Measurements from ENCODE around the gene CALHM6. TPM values are rescaled to one million over a fixed set of nuclear protein-coding genes. Genes with fewer than 3 reads are reported as not detected.

Gene CALHM6
- total RNA-seq, 4 donors from 2014 or later, result 1.2 to 3.0 TPM; not detected in 2

GRCh38 chr6:116443105-116443504, 18.1 kb upstream of the CALHM6 start:
- no peaks in the 10 kb centered on the region for H3K27me3 ChIP-seq
- DNase-seq (ENCODE audit: extremely low spot score), result no peak
- WGBS, result 100% methylated on average over 2 of the region's 2 CpGs
- TF ChIP-seq EP300 (IDR thresholded peaks at IDR 0.05), result no peak
- TF ChIP-seq POLR2A (IDR thresholded peaks at IDR 0.05; ENCODE audit: low read depth), result no peak
- TF ChIP-seq, protein P1, sequence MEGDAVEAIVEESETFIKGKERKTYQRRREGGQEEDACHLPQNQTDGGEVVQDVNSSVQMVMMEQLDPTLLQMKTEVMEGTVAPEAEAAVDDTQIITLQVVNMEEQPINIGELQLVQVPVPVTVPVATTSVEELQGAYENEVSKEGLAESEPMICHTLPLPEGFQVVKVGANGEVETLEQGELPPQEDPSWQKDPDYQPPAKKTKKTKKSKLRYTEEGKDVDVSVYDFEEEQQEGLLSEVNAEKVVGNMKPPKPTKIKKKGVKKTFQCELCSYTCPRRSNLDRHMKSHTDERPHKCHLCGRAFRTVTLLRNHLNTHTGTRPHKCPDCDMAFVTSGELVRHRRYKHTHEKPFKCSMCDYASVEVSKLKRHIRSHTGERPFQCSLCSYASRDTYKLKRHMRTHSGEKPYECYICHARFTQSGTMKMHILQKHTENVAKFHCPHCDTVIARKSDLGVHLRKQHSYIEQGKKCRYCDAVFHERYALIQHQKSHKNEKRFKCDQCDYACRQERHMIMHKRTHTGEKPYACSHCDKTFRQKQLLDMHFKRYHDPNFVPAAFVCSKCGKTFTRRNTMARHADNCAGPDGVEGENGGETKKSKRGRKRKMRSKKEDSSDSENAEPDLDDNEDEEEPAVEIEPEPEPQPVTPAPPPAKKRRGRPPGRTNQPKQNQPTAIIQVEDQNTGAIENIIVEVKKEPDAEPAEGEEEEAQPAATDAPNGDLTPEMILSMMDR (IDR thresholded peaks at IDR 0.05), result no peak
- TF ChIP-seq POLR2AphosphoS5 (IDR thresholded peaks at IDR 0.05), result no peak
- H3K36me3 ChIP-seq, result no peaks in the 10 kb centered on the region
- peaks cover 0 to 12% (median 8%) of the 10 kb centered on the region in 4 donors for H3K4me1 ChIP-seq
- intact Hi-C loops (cut with DNase I), result no loop called here
- H3K27ac ChIP-seq (replicated peaks in 1 of 4), result no peak overlapping the region
- H3K9me3 ChIP-seq, result no peaks in the 10 kb centered on the region
- no peak overlapping the region for H3K4me3 ChIP-seq

- Histone ChIP-seq H3K27me3 (no peaks in the 10 kb centered on the region), H3K27ac (replicated peaks in 1 of 4) (no peak overlapping the region), H3K9me3 (no peaks in the 10 kb centered on the region), H3K36me3 (no peaks in the 10 kb centered on the region), H3K4me1 (peaks cover 0 to 12% (median 8%) of the 10 kb centered on the region in 4 donors), H3K4me3 (no peak overlapping the region)
- no peak for DNase-seq (ENCODE audit: extremely low spot score)
- intact Hi-C loops (cut with DNase I), result no loop called here
- WGBS, result 37% methylated on average over 3 of the region's 3 CpGs
- TF ChIP-seq, protein P1 (IDR thresholded peaks at IDR 0.05), result peak; percentile 27 to 48 (median 33)
- no peak for TF ChIP-seq POLR2A (IDR thresholded peaks at IDR 0.05; ENCODE audit: low read depth)
These were observed 17.1 kb upstream of the CALHM6 start for GRCh38 chr6:116444092-116444491.

DNA sequence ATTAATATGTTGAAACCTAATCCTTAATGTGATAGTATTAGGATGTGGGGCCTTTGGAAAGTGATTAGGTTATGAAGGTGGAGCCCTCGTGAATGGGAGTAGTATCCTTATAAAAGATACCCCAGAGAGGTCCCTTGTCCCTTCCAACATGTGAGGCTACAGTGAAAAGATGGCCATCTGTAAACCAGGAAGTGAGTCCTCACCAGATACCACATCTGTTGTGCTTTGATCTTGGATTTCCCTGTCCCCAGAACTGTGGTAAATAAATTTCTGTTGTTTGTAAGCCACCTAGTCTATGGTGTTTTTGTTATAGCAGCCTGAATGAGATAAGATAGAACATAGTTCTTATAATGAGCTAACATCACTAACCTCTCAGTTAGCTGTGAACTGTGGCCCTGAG, 16.6 kb upstream of the CALHM6 start:
- peaks cover 0 to 12% (median 8%) of the 10 kb centered on the region in 4 donors for H3K4me1 ChIP-seq
- DNase-seq (ENCODE audit: extremely low spot score), result no peak
- TF ChIP-seq EP300 (IDR thresholded peaks at IDR 0.05) (no peak), POLR2A (IDR thresholded peaks at IDR 0.05; ENCODE audit: low read depth) (no peak), POLR2AphosphoS5 (IDR thresholded peaks at IDR 0.05) (no peak)
- TF ChIP-seq, protein P1 (IDR thresholded peaks at IDR 0.05), result no peak
- 86% methylated on average over 1 of the region's 1 CpG for WGBS
- no peaks in the 10 kb centered on the region for H3K9me3 ChIP-seq
- no peak overlapping the region for H3K4me3 ChIP-seq
- H3K27me3 ChIP-seq, result no peaks in the 10 kb centered on the region
- no peak overlapping the region for H3K27ac ChIP-seq (replicated peaks in 1 of 4)
- H3K36me3 ChIP-seq, result no peaks in the 10 kb centered on the region
- intact Hi-C loops (cut with DNase I), result no loop called here

DNA sequence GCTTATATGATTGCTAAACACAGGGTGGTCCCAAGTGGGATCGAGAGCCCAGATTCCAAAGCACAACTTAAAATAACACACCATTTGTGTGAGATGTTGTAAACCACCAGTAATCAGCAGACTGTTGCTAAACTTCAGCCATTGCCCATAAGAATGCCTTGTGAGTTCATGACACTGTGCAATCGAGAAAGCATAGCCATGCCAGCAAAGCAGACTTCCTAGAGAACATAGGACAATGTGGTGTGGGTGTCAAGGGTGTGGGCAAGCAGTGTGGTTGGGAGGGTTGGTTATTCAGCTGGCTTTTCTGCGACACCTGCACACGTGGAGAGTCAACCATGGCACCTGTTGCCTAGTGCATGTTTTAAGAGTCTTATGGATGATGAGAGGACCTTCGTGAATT, 16.1 kb upstream of the CALHM6 start:
- Histone ChIP-seq H3K4me1 (peaks cover 0 to 12% (median 8%) of the 10 kb centered on the region in 4 donors), H3K36me3 (no peaks in the 10 kb centered on the region), H3K9me3 (no peaks in the 10 kb centered on the region), H3K27ac (replicated peaks in 1 of 4) (no peak overlapping the region), H3K27me3 (no peaks in the 10 kb centered on the region), H3K4me3 (no peak overlapping the region)
- WGBS, result 74% methylated on average over 5 of the region's 5 CpGs
- intact Hi-C loops (cut with DNase I), result no loop called here
- no peak for DNase-seq (ENCODE audit: extremely low spot score)
- no peak for TF ChIP-seq POLR2AphosphoS5 (IDR thresholded peaks at IDR 0.05)
- no peak for TF ChIP-seq EP300 (IDR thresholded peaks at IDR 0.05)
- TF ChIP-seq, protein P1 (IDR thresholded peaks at IDR 0.05), result no peak
- no peak for TF ChIP-seq POLR2A (IDR thresholded peaks at IDR 0.05; ENCODE audit: low read depth)

GRCh38 chr6:116446399-116446798, 14.8 kb upstream of the CALHM6 start:
- H3K27ac ChIP-seq (replicated peaks in 1 of 4), result no peak overlapping the region
- no peaks in the 10 kb centered on the region for H3K27me3 ChIP-seq
- intact Hi-C loops (cut with DNase I), result no loop called here
- no peaks in the 10 kb centered on the region for H3K9me3 ChIP-seq
- H3K36me3 ChIP-seq, result no peaks in the 10 kb centered on the region
- TF ChIP-seq EP300 (IDR thresholded peaks at IDR 0.05) (no peak), POLR2A (IDR thresholded peaks at IDR 0.05; ENCODE audit: low read depth) (no peak), POLR2AphosphoS5 (IDR thresholded peaks at IDR 0.05) (no peak)
- TF ChIP-seq, protein P1 (IDR thresholded peaks at IDR 0.05), result no peak
- DNase-seq (ENCODE audit: extremely low spot score), result no peak
- H3K4me3 ChIP-seq, result no peak overlapping the region
- H3K4me1 ChIP-seq, result peaks cover 0 to 12% (median 8%) of the 10 kb centered on the region in 4 donors
- 79% methylated on average over 1 of the region's 1 CpG for WGBS
